Mucosa of descending colon (tissue), 3 donors: ENCODE results near the gene SORD. TPM values are rescaled to one million over a fixed set of nuclear protein-coding genes. Genes with fewer than 3 reads are reported as not detected.

Experiments used
- ATAC-seq: fragments of 200-7000 bp; cut with Tn5 transposase; one replicate; pipeline ENCODE4 v1.9.1; 2020; ENCODE audit warnings: mild to moderate bottlenecking, moderate library complexity
- DNase-seq, 3 donors: peaks; one replicate each; pipeline ENCODE4 v3.0.0-alpha.2; 2020
- H3K36me3 ChIP-seq: fragments of 200-600 bp; one replicate; pipeline ENCODE4 v1.8.0; 2021; ENCODE audit warnings: low read depth, mild to moderate bottlenecking
- H3K4me1 ChIP-seq: fragments of 200-600 bp; one replicate; pipeline ENCODE4 v1.8.0; 2021; ENCODE audit warnings: low read depth, mild to moderate bottlenecking
- H3K4me3 ChIP-seq: fragments of 200-600 bp; one replicate; pipeline ENCODE4 v1.8.0; 2021; ENCODE audit warnings: mild to moderate bottlenecking
- H3K9me3 ChIP-seq: fragments of 200-600 bp; one replicate; pipeline ENCODE4 v1.8.0; 2021; ENCODE audit warnings: mild to moderate bottlenecking
- CTCF ChIP-seq: fragments of 200-600 bp; IDR thresholded peaks from one replicate; pipeline ENCODE4 v1.8.0; 2022; ENCODE audit warnings: antibody characterized with exemption, mild to moderate bottlenecking
- intact Hi-C, 2 donors: fragments of 100-400 bp; cut with DNase I in 1 of 2; cut with micrococcal nuclease in 1 of 2; formaldehyde crosslinking; loops; one replicate each; pipeline versions ENCODE4 v1.11.0 to v1.11.1; 2022; cut with DNase I, micrococcal nuclease
- total RNA-seq, 3 donors: library from RNA; stranded (reverse); fragmentation: NEBNext Ultra II Directional in 2 of 3; extraction: Animal tissue kit (Norgen Biotek cat#: 25700) in 2 of 3; gene quantifications; one replicate each; pipeline versions ENCODE4 v1.2.1 to v1.2.4, GENCODE V29; 2021 to 2023
- donor health status: DM: no; HTN: no; CAD: no; lungs with moderate emphysema.
- donor health status: DM: no; HTN: no; CAD: no.
- donor health status: DM: no; HTN: yes; CAD: no.

SORD gene
- total RNA-seq, 3 donors from 2014 or later = 11.7 to 31.1 (median 15.8) TPM

DNA sequence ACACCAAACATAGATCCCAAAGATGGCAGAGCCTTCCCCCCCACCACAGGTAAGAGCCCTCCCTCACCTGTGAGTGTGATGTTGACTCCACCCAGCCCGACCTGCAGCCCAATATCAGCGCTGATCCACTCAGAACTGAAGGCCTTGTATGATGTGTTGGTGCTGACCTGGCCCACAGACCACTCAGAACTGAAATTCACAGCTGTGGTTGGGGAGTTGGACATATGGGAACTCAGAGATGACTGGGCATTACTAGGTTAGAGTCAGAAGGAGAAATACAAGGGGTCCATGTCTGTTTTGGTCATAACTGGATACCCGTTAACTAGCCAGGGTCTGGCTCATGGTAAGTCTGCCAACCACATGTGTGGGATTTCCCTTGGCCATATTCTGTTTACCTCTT lies 98.0 kb downstream of the SORD start:
- ATAC-seq (no peak), DNase-seq (no peak)
- TF ChIP-seq CTCF = no peak
- intact Hi-C loops = no loop called here
- no peak overlapping the region for H3K4me3 ChIP-seq
- H3K9me3 ChIP-seq = no peaks in the 10 kb centered on the region
- H3K36me3 ChIP-seq = no peaks in the 10 kb centered on the region
- H3K4me1 ChIP-seq = no peaks in the 10 kb centered on the region

DNA sequence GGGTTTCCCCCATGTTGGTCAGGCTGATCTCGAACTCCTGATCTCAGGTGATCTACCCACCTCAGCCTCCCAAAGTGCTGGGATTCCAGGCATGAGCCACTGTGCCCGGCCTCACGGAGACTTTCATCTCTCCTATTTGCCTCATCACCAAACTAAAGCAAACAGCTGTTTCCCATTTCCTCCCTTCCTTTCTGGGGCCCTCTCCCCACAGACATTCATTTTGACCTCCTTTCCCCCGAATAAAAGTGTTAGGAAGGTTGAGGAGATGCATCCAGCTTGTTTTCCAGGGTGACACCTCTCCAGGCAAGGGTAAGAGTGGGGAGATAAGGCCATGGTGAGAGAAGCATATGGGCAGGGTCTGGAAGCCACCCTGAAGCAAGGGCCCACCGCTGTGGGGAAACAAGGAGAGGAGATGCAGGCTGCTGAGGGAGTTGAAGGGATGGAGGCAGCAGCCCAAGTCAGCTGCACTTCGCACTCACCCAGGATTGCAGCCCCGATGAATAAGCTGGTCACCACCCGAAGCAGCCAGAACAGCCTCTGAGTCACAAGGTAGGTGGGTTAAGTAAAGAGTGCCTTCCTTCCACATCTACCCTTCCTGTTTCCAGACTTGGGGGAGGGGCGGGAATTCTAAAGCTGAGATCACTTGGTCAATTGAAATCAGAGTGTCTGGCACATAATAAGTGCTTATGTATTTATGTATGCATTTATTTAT lies 98.9 kb downstream of the SORD start:
- no peak for TF ChIP-seq CTCF
- Histone ChIP-seq H3K9me3 (no peaks in the 10 kb centered on the region), H3K36me3 (no peaks in the 10 kb centered on the region), H3K4me3 (no peak overlapping the region), H3K4me1 (no peaks in the 10 kb centered on the region)
- peak; percentile 52 for ATAC-seq
- no peak for DNase-seq
- intact Hi-C loops = no loop called here

- ATAC-seq (no peak), DNase-seq (no peak)
- Histone ChIP-seq H3K36me3 (no peaks in the 10 kb centered on the region), H3K4me3 (no peak overlapping the region), H3K9me3 (no peaks in the 10 kb centered on the region), H3K4me1 (no peaks in the 10 kb centered on the region)
- no peak for TF ChIP-seq CTCF
- intact Hi-C loops = no loop called here
Measured at GRCh38 chr15:45122719-45123118, 99.7 kb downstream of the SORD start.

- TF ChIP-seq CTCF = no peak
- Histone ChIP-seq H3K9me3 (no peaks in the 10 kb centered on the region), H3K36me3 (no peaks in the 10 kb centered on the region), H3K4me1 (no peaks in the 10 kb centered on the region), H3K4me3 (no peak overlapping the region)
- ATAC-seq = no peak
- intact Hi-C loops = no loop called here
- DNase-seq = no peak
Measured at GRCh38 chr15:45123397-45123796, 100.4 kb downstream of the SORD start.

DNA sequence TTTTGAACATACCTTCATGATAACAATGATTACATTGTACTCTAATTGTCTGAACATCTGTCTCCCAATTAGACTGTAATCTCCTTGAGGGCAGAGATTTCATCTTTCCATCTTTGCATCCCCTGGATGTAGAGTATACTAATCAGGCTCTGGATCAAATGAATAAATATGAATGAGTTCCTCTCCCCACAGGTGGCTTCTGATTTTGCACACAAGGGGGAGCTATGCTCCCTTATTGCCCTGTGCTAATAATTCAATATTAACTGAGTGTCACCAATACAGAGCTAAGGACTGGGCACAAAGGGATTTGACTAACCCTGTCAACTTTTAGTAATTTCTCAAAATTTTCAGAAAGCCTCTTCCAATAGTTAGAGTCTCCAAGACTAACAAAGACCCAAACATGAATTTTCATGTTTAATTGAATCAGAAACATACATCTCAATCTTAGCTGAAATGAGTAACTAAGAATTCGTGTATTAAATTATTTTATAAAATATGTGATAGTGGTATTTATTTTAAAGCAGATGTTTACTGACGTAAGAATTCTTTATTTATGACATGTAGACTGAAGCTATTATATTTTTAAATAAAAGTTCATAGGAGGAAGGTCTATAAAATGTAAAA lies 103.7 kb downstream of the SORD start:
- ATAC-seq (no peak), DNase-seq (peak in 1 of 3 donors; percentile 57)
- H3K9me3 ChIP-seq = no peaks in the 10 kb centered on the region
- peak; percentile 33 for TF ChIP-seq CTCF
- intact Hi-C loops = no loop called here
- H3K4me3 ChIP-seq = no peak overlapping the region
- peaks cover 11% of the 10 kb centered on the region for H3K4me1 ChIP-seq
- no peaks in the 10 kb centered on the region for H3K36me3 ChIP-seq

Other genes with a start within 250 kb of the SORD start
- gene TERB2, start 66.5 kb upstream of the SORD start, total RNA-seq = not detected
- 10 to 100 TPM in 1 of 3 donors, 1 to 10 TPM in 2; 3.1 to 40.1 (median 5.1) TPM for gene DUOX2, start 91.0 kb downstream of the SORD start, total RNA-seq
- 1 to 10 TPM in 2 of 3 donors, under 1 TPM in 1; 0.32 to 5.8 (median 1.2) TPM for gene DUOXA2, start 91.1 kb downstream of the SORD start, total RNA-seq
- gene DUOXA1, start 106.7 kb downstream of the SORD start, total RNA-seq = 1 to 10 TPM in 2 of 3 donors, under 1 TPM in 1; 0.29 to 1.6 (median 1.6) TPM
- gene DUOX1, start 106.8 kb downstream of the SORD start, total RNA-seq = 1 to 10 TPM in 1 of 3 donors, under 1 TPM in 2; 0.43 to 1.7 (median 0.70) TPM
- 10 to 100 TPM in 2 of 3 donors, 1 to 10 TPM in 1; 5.4 to 19.2 (median 14.9) TPM for gene SHF, start 164.8 kb downstream of the SORD start, total RNA-seq
- 1 to 10 TPM; 1.2 to 3.5 (median 2.6) TPM for gene SLC28A2, start 229.0 kb downstream of the SORD start, total RNA-seq